ENCODE results near the gene PICALM. TPM values are rescaled to one million over a fixed set of nuclear protein-coding genes. Genes with fewer than 3 reads are reported as not detected.

Gene PICALM
- total and polyA plus RNA-seq, 2 of the 4 experiments (the other 2 are of a cell fraction), result 235 to 453 TPM

DNA sequence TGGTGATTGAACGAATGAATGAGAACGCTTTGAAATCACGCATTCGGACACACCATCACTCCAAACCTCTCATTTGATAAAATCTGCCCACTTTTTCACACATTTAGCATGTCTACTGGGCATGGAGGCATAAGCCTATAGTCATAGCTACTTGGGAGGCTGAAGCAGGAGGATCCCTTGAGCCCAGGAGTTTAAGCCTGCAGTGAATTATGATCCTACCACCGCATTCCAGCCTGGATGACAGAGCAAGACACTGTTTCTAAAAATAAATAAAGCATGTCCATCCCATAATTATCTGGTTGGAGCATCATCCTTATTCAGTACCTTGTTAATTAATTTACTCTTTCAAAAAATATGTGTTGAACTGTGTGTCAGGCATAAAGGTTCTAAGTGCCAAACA lies 3.3 kb upstream of the PICALM start:
- no peak overlapping the region for H3K9ac ChIP-seq (ENCODE audit: low read depth, low read length)
- in situ Hi-C loops (cut with MboI; ENCODE audit: low sequenced_read_pairs), result no loop called here
- H3K56ac ChIP-seq (ENCODE audit: extremely low read depth, insufficient read depth, low read length), result no peak overlapping the region
- peak overlapping the region in 1 of 2 experiments; percentile 69; a peak in 2 of 4 replicates for H4K8ac ChIP-seq (ENCODE audit: low read depth in 2 of 2, low read length in 2 of 2)
- ATAC-seq (ENCODE audit: low read depth) (no peak), DNase-seq (no peak)
- no peak overlapping the region for H3K27ac ChIP-seq (ENCODE audit: insufficient read depth, low read length)
- peak overlapping the region; percentile 48 for H2BK5ac ChIP-seq (ENCODE audit: low read depth, low read length, poor library complexity, severe bottlenecking)
- TF ChIP-seq SMC3 (IDR thresholded peaks at IDR 0.05; ENCODE audit: low read depth, low read length) (no peak), MXI1 (IDR thresholded peaks at IDR 0.05; ENCODE audit: borderline replicate concordance, low read depth, low read length) (no peak), CHD1 (IDR thresholded peaks at IDR 0.05; ENCODE audit: low read depth, low read length) (no peak), RCOR1 (IDR thresholded peaks at IDR 0.05; ENCODE audit: insufficient replicate concordance, low read length) (no peak), RAD21 (IDR thresholded peaks at IDR 0.05; ENCODE audit: low read length) (no peak), CEBPB (IDR thresholded peaks at IDR 0.05; ENCODE audit: low read depth, low read length) (no peak), FOS (IDR thresholded peaks at IDR 0.05; ENCODE audit: low read depth, low read length) (no peak), NFE2L2 (IDR thresholded peaks at IDR 0.05; ENCODE audit: low read depth, low read length) (no peak), RFX5 (IDR thresholded peaks at IDR 0.05; ENCODE audit: low read depth, low read length) (no peak), POLR2A (IDR thresholded peaks at IDR 0.05; ENCODE audit: low read depth, low read length) (no peak)
- TF ChIP-seq, protein P1, sequence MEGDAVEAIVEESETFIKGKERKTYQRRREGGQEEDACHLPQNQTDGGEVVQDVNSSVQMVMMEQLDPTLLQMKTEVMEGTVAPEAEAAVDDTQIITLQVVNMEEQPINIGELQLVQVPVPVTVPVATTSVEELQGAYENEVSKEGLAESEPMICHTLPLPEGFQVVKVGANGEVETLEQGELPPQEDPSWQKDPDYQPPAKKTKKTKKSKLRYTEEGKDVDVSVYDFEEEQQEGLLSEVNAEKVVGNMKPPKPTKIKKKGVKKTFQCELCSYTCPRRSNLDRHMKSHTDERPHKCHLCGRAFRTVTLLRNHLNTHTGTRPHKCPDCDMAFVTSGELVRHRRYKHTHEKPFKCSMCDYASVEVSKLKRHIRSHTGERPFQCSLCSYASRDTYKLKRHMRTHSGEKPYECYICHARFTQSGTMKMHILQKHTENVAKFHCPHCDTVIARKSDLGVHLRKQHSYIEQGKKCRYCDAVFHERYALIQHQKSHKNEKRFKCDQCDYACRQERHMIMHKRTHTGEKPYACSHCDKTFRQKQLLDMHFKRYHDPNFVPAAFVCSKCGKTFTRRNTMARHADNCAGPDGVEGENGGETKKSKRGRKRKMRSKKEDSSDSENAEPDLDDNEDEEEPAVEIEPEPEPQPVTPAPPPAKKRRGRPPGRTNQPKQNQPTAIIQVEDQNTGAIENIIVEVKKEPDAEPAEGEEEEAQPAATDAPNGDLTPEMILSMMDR (conservative IDR thresholded peaks at IDR 0.05; ENCODE audit: low read depth, low read length), result no peak
- H2AFZ ChIP-seq (replicated peaks; ENCODE audit: low read length, poor library complexity), result no peak overlapping the region
- peaks cover 13% of the 10 kb centered on the region for H4K20me1 ChIP-seq (ENCODE audit: insufficient read depth, low read length)
- no peak overlapping the region for H3K4me2 ChIP-seq (ENCODE audit: low read depth, low read length)
- no peak overlapping the region for H3K4me3 ChIP-seq (ENCODE audit: insufficient read depth, low read depth, low read length)
- WGBS, 2 experiments (ENCODE audit: extremely low coverage in 2 of 2, insufficient read length in 1 of 2), result no CpG with 5 or more reads among the region's 5 CpGs
- dilution Hi-C loops (cut with HindIII; ENCODE audit: low sequenced_read_pairs, unreplicated experiment), result no loop called here
- no peaks in the 10 kb centered on the region for H3K9me3 ChIP-seq (ENCODE audit: control insufficient read depth, insufficient read depth, low read length)
- peak overlapping the region; percentile 82; the same call in 1 of the 2 replicates for H2BK20ac ChIP-seq (ENCODE audit: low read depth, low read length)
- H3K18ac ChIP-seq (ENCODE audit: low read depth, low read length), result no peak overlapping the region; the same call in 1 of the 2 replicates
- peak overlapping the region; percentile 75 for H3K14ac ChIP-seq (replicated peaks; ENCODE audit: low read depth, low read length)
- H3K27me3 ChIP-seq (ENCODE audit: control insufficient read depth, insufficient read depth, low read length), result no peaks in the 10 kb centered on the region
- no peak overlapping the region for H4K5ac ChIP-seq (ENCODE audit: low read depth, low read length)
- H2BK120ac ChIP-seq (ENCODE audit: low read depth, low read length), result peak overlapping the region; percentile 89
- intact Hi-C loops (cut with micrococcal nuclease), result no loop called here
- H3K36me3 ChIP-seq (ENCODE audit: control insufficient read depth, insufficient read depth, low read length), result no peaks in the 10 kb centered on the region
- H3K9me1 ChIP-seq (ENCODE audit: insufficient read depth, low read length), result peaks cover 9% of the 10 kb centered on the region
- peaks cover 0 to 15% of the 10 kb centered on the region in 2 experiments; a peak in 2 of 4 replicates for H3K79me1 ChIP-seq (ENCODE audit: low read depth in 1 of 2, low read length in 2 of 2)
- no peak overlapping the region for H2AK9ac ChIP-seq (replicated peaks; ENCODE audit: low read depth, low read length, poor library complexity)
- ChIA-PET POLR2A (ENCODE audit: unreplicated experiment) (no interaction called here), CTCF (no interaction called here)
- 0 out of 2 replicates have a peak overlapping the region, but pooled peaks have one; percentile 50 for H3K23ac ChIP-seq (ENCODE audit: low read depth, low read length)
- BruUV-seq (replicated peaks), result no TSS peak
- peak overlapping the region; percentile 80; the same call in 1 of the 2 replicates for H2AK5ac ChIP-seq (ENCODE audit: low read depth, low read length)
- H4K91ac ChIP-seq (ENCODE audit: insufficient read depth, low read depth, low read length), result no peak overlapping the region; the same call in 1 of the 2 replicates
- H2BK15ac ChIP-seq (ENCODE audit: low read depth, low read length), result peak overlapping the region; percentile 91; the same call in 2 of the 3 replicates
- H3K4me1 ChIP-seq (ENCODE audit: control insufficient read depth, insufficient read depth, low read length), result peaks cover 6% of the 10 kb centered on the region
- peak overlapping the region; percentile 67; the same call in 1 of the 2 replicates for H3K4ac ChIP-seq (ENCODE audit: low read depth, low read length)

All from IMR-90 (cell line).